Dermis blood vessel endothelial cell (primary cell): Measurements from ENCODE around the gene HDHD2. TPM values are rescaled to one million over a fixed set of nuclear protein-coding genes. Genes with fewer than 3 reads are reported as not detected.
A peak's percentile ranks its signal among the peaks of the same experiment; 100 is the strongest.
"Not testable (repeated sequence)": the region's sequence is repeated elsewhere in the genome, so short reads cannot be mapped to it uniquely, and the experiment has no call there.

Experiments used
- DNase-seq: peaks from one replicate; pipeline ENCODE4 v3.0.0; 2010
- total RNA-seq: library from RNA; depleted of rRNA; stranded (reverse); fragments of >200 nt; gene quantifications from 2 replicates; pipeline ENCODE4 v1.2.3, GENCODE V29; 2014

HDHD2 gene, protein sequence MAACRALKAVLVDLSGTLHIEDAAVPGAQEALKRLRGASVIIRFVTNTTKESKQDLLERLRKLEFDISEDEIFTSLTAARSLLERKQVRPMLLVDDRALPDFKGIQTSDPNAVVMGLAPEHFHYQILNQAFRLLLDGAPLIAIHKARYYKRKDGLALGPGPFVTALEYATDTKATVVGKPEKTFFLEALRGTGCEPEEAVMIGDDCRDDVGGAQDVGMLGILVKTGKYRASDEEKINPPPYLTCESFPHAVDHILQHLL
- 15.8 and 22.7 TPM in 2 replicates for total RNA-seq

DNA sequence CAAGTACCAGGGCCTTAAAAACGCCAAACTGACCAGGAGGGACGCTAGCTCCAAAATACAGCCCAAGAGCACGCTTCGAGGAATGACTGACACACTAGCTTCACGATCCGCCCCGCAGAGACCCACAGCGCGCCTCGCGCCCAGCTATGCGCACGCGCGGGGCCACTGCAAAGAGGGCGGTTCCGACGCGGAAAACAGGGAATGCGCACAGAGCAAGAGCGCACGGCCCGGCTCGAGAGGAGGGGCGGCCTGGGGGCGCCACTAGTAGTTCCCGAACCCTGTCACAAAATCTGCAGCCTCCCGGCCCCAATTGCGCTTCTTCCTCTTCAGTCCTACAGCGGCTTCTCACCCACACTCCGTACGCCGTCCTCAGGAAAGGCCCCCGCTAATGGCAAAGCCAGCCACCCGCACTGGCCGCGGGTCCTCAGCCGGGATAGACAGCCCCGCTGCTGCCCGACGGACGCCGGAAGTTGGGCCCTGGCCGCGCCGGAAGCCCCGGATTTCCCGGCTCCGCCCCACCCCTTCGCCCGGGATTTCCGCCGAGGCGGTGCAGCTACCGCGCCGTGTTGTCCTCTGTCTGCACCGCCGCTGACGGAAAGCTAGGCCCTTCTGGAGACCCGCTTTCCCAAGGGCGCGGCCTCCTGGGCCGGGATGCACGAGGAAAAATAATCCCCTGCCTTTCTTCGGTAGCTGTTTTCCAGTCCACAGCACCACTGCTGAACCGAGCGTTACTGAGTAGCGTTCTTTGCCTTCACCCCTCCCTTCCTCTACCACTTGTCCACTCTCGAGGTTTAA lies at the start of gene HDHD2:
Gene HDHD2 (minus strand): TSS at position 472 of the 795 bp plus-strand sequence. CDS start 14,061 bp downstream, outside the sequence.
- peak; percentile 82 for DNase-seq

DNA sequence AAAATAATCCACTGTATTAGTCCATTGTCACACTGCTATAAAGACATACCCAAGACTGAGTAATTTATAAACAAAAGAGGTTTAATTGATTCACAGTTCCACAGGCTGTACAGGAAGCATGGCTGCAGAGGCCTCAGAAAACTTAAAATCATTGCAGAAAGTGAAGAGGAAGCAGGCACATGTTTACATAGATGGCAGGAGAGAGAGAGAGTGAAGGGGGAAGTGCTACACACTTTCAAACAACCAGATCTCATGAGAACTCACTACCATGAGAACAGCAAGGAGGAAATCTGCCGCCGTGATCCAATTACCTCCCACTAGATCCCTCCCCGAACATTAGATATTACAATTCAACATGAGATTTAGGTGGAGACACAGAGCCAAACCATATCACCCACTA lies 45.7 kb upstream of the HDHD2 start:
- not testable (repeated sequence) for DNase-seq

DNA sequence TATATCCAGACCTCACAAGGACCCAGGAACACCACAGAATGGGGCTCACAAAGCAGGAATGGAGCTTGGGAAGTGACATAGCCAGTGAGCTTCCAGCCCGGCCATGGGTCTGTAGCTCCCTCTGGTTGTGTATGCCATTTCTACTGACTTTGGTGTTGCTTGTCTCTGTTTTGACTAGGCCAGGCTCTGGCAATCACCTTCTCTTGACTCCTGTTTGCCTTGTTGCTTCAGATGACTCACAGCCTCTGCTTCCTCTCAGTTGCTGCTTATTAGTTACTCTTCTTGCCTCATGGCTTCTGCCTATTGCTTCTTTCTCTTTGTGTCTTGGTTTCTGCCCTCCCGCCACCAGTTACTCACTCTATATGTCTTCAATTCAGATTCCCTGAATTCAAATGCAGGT lies 41.7 kb upstream of the HDHD2 start:
- peak; percentile 55 for DNase-seq

DNA sequence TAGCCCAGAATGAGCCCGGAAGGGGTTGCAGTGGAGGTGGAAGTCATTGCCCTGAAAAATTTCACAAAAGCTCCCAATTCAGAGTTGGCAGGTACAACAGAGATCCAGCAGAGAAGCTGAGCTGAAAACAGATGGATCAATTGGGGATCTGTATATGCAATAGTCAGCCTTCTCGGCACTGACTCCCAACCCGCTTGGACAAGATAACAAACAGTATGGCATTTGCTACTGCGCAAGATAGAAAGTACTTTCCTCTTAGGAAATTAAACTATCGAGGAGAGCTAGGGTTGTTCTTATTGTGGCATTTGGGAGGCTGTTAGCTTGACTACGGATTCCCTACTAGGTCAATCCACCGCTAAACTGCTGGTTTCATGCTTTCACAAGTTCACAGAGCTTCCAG lies 37.4 kb upstream of the HDHD2 start:
- DNase-seq, result no peak

DNA sequence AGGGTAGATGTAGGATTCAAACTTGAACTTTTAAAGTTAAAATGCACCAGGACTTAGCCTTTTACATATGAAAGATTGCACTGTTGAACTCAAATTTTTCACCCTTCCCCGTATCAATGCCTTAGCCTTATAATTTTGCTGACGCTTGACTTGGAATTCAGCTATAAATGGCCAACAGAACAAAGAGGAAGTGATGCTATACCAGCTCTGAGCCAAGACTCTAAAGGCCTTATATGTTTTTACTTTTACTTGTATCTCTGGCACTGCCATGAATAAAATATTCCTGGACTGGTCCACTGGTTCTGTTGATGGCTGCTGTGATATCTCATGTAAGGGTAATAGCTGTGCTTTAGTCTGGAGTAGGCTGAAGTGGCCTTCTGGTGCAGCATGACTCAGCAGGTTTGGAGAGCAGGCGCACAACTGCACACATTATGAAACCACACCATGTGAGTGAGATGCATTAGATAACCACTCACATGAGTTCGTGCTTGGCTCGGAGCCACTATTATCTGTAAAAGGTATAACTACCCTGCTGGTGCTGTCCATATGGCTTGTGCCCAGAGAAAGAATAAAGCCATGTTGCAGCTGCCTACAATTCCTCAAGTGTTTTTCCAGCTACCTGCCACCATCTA lies 34.2 kb upstream of the HDHD2 start:
- peak; percentile 73 for DNase-seq

DNA sequence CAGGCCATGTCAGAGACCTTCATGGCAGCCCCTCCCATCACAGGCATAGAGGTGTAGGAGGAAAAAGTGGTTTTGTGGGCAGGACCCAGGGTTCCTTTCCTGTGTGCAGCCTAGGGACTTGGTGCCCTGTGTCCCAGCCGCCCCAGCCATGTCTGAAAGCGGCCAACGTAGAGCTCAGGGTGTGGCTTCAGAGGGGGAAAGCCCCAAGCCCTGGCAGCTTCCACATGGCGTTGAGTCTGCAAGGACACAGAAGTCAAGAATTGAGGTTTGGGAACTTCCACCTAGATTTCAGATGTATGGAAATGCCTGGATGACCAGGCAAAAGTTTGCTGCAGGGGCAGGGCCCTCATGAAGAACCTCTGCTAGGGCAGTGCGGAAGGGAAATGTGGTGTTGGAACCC lies 31.9 kb upstream of the HDHD2 start:
- not testable (repeated sequence) for DNase-seq

DNA sequence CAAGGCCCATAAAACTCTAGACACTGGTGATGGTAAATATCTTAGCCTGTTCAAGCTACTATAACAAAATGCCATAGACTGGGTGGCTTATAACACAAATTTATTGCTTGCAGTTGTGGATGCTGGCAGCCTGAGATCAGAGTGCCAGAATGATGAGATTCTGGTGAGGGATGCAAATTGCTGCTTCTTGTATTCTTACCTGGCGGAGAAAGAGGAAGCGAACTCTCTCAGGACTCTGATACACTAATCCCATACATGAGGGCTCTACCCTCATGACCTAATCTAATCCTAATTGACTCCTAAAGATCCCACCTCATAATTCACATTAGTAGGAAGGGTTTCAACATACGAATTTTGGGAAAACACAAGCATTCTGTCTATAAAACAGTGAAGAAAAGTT lies 30.5 kb upstream of the HDHD2 start:
- DNase-seq, result no peak

DNA sequence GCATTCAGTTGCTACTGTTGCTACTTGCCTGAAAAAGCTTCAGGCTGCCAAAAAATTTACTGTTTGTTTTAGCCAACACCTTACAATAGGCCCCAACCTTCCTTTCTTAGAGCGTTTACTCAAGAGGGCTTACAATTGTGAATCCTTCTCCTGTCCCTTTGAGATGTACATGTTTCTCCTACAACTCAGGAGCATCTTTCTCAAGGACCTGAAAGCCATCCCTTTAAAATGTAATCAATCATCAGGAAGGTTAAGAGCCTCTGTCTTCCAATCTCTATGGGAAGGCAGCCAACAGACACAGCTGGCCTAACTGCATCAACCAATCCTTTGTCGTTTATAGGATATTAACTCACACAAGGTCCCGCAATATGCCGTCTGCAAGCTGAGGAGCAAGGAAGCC lies 29.2 kb upstream of the HDHD2 start:
- no peak for DNase-seq

DNA sequence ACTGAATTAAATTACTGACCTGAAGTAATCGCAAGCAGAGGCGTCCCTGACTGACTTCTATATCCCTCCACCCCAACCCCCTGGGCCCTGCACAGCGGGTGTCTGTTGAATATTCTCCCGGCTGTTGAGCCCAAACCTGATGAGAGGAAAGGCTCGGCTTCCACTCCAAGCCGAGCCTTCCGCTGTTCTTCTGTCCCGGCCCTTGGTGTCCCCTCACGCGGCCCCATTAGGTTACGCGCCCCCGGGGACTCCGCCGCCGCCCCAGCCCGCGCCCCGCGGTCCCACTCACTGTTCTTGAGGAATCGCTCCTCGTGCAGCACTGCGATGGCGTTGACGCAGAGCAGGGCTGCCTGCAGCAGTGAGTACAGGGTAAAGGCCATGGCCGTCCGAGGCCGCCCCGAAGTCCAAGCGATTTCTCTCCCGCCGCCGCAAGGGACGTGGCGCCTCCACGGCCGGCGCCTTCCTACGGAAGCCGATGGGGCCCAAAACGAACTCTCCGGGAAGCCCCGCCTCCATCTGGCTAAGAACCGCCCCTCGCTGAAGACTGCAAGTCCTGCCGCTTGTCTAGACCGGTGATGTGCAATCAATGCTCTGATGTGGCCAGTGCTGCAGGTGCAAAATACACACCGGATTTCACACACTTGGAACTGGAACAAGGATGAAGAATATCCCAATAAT lies 25.7 kb upstream of the HDHD2 start, which contains the start of gene IER3IP1:
Gene IER3IP1 (minus strand): TSS at position 467 of the 678 bp plus-strand sequence. CDS start 87 bp downstream, at position 380.
- DNase-seq, result peak; percentile 96

DNA sequence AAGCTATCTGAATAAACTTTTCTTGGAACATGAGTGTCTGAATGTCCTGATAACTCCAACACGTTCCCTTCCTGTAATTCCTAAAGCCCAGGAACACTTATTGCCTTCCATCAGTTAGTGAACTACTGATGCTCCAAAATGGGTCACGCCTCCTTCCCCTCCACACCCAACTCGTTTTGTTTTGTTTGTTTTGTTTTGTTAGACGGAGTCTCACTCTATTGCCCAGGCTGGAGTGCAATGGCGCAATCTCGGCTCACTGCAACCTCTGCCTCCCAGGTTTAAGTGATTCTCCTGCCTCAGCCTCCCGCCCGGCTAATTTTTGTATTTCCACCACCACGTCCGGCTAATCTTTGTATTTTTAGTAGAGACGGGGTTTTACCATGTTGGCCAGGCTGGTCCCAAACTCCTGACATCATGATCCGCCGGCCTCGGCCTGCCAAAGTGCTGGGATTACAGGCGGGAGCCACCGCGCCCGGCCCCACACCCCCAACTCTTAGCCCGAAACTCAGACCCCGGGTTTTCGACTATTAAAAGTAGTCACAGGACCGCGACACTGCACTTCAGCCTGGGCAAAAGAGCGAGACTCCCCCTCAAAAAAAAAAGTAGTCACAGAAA lies 25.1 kb upstream of the HDHD2 start:
- peak; percentile 21 for DNase-seq

DNA sequence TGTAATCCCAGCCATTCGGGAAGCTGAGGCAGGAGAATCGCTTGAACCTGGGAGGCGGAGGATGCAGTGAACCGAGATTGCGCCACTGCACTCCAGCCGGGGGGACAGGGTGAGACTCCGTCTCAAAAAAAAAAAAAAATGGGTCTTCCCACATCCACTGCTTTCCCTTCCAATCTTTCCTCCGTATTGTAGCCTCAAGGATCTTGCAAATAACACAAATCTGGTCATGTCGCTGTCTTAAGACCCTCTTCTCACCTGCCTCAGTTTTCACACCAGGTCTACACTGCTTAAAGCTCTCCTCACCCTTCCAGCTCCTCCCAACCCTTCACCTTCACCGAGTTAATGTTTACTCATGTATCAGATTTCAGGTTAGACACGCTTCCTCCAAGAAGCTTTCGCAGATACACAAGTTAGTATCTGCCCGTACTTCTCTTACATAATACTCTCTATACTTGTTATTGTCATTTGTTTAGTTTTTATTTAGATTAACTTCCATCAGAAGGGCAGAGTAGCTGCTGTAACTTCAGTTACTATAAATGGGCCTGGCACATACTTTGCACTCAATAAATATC lies 24.3 kb upstream of the HDHD2 start:
- DNase-seq, result no peak

DNA sequence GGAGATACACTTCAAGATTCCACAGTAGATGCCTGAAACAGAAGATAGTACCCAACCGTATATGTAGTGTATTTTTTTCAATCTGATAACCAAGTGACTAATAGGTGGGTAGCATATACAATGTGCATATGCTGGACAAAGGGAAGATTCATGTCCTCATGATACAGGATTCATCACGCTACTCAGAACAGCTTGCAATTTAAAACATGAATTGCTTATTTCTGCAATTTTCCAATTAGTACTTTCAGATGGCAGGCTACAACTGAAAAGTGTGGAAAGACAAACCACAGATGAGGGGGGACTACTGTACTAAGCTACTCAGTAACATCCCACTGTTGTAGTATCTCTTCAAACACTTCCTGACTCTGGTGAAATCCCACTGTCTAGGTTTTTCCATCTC lies 22.2 kb upstream of the HDHD2 start:
- no peak for DNase-seq

DNA sequence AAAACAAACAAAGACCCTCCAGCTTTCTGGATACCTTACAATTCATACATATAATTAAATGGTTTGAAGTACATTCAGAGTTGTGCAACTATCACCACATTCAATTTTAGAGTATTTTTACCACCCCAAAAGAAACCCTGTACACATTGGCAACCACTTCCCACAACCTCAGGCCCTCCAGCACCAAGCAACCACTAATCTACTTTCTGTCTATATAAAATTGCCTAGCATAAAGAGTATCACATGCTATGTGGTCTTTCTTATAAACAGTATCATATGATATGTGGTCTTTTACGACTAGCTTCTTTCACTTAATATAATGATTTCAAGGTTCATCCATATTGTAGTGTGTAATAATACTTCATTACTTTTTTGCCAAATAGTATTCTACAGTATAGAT lies 18.6 kb upstream of the HDHD2 start:
- DNase-seq, result no peak

DNA sequence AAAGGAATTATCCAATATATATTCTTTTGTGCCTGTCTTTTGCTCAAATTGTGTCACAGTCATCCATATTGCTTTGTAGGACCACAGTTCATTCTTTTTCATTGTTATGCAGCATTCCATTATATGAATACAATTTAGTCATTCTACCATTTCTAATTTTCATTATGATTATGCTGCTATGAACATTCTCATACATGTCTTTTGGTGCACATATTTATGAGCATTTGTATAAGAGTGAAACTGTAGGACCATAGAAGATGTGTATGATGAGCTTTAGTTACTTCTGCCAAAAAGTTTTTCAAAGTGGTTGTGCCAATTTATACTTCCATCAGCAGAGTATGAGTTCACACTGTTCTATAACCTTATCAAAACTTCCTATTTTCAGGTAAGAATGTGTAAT lies 18.2 kb upstream of the HDHD2 start:
- DNase-seq, result no peak

DNA sequence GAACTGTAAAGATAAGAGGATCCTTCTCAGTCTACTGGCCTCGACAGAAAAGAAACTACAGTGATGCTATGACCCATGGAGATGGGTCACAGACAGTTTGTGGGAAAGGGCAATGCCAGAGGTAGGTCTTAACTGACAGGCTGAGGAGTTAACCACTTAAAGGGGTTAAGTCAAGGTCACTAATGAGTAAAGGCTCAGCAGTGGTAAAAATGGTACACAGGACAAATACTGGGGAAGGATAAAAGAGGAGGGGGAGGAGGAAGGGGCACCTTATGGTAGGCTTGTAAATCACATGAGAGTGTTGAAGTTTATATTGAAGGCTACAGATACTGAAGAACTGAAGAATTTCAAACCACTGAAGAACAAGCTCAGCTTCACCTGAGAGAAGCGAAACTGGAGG lies 16.0 kb upstream of the HDHD2 start:
- DNase-seq, result no peak

DNA sequence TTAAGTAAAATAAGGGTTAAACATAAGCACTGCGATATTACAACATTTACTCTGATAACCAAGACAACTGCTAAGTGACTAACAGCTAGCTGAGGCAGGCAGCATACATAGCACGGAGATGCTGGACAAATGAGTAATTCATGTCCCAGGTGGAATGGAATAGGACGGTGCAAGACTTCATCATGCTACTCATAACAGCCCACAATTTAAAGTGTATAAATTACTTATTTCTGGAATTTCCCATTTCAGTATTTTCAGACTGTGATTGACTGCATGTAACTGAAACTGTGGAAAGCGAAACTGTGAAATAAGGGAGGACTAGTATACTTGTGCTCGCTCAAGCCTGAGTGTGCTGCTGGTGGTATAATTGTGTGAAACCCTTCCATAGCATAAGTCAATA lies 12.9 kb upstream of the HDHD2 start:
- DNase-seq, result no peak

DNA sequence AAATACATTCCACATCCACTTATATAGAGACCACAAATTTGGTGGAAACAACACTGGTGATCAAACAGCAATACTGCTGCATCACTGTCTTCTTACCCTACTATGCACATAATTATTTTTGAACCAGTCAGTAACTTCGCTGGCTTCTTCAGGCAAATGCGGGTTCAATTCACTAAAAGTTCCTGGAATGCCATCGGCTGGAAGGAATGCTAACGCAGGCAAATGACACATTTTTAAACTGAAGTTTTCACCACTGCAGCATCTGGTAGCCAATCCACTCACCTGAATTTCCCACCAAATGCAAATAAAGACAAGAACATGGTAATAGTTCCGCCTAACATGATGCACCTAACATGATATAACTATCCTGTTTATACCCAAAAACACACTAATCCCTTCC lies 10.0 kb upstream of the HDHD2 start:
- DNase-seq, result no peak

DNA sequence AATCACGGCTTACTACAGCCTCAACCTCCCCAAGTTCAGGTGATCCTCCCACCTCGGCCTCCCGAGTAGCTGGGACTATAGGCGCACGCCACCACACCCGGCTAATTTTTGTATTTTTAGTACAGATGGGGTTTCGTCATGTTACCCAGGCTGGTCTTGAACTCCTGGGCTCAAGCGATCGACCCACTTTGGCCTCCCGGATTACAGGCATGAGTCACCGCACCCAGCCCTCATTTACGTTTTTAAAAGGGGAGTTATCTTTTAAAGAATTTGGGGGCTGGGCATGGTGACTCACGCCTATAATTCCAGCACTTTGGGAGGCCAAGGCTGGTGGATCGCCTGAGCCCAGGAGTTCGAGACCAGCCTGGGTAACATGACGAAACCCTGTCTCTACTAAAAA lies 8.1 kb upstream of the HDHD2 start:
- DNase-seq, result not testable (repeated sequence)

DNA sequence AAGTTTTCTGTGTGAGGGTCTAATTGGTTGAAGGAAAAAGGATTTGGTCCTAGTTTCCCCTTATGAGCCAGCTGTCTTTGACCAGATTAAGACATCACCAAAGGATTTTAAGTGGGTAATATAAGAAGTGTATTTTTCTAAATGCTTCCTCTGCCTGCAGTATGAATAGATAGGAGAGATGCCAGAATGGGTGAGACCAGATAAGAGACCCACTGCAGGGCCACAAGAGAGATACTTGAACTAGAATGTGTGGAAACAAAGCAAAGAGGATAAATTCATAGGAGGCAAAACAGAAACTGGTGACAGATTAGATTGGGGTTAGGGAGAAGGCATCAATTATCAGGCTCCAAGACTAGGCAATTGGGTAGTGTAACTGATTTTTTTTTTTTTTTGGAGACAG lies 1.1 kb upstream of the HDHD2 start:
- no peak for DNase-seq

DNA sequence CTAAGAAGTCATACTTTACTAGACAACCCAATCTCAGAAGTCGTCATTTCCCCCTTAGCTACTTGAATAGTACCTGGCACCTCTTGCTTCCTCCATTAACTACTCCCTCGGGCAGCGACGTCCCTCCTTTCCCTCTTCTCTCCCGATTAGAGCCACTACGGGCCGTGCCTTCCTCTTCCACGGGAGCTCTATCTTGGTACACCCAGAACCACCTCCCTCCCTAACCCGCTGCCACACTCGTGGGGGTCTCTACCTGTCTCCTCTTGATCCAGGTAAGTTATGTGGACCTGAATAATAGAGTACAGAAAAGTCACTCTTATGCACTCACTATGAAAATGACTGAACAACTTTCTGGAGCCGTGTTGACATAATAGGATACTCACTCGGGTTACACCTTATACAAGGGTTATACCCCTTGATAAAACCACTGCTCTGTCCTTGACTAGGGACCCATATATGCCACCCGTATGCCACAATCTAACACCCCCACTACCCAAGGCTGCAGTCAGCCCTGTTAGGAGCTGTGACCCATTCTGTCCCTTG lies 595 bp upstream of the HDHD2 start:
- no peak for DNase-seq

DNA sequence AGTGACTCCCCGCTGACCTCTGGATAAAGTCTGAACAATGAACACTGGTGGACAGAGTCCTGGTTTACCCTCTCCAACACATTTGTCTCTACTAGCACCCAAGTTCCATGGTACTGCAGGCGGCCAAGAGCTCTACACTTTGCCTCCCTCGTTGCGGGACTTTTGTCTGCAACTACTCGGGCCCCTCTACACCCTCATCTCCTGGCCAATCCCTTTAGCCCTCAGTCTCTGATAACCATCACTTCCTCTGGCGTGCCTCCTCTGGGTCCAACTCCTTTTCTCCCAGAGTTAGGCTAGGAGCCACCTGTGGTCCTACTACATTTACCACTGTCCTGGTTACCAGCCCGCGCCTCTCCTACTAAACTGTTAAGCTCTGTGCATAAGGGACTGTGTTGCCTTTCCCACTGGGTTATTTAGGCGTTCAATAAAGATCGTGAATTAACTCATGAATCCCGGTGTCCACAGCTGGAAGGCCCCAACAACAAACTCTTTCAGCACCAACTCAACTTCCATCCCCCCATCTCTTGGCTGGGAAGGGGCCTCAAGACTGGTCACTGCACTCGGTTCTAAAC lies 757 bp downstream of the HDHD2 start:
- no peak for DNase-seq

DNA sequence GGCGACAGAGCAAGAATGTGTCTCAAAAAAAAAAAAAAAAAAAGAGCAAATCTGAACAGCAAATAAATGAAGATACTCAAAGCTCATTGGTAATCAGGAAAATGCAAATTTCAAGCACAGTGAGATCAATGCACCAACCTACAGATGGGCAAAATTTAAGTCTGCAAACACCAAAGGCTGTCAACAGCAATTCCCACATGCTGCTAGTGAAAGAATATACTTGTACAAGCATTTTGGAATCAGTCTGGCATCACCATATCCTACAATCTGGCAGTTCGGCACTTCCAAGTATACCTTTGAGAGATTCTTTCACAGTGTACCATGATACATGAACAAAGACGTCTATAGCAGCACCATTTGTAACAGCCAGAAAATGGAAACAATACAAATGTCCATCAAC lies 4.1 kb downstream of the HDHD2 start:
- no peak for DNase-seq
